IMR-90 (cell line): ENCODE results near the gene STEAP4.
"Not testable (repeated sequence)": the region's sequence is repeated elsewhere in the genome, so short reads cannot be mapped to it uniquely, and the experiment has no call there.

Experiments
- CEBPB ChIP-seq: IDR thresholded peaks from 2 replicates; pipeline ENCODE4 v1.6.1; 2012; ENCODE audit warnings: low read depth, low read length, improper control_type of control experiment
- CHD1 ChIP-seq: IDR thresholded peaks from 2 replicates; pipeline ENCODE4 v1.6.1; 2012; ENCODE audit warnings: low read depth, low read length, improper control_type of control experiment
- MXI1 ChIP-seq: IDR thresholded peaks from 2 replicates; pipeline ENCODE4 v1.6.1; 2012; ENCODE audit warnings: low read depth, mild to moderate bottlenecking, low read length, moderate library complexity, borderline replicate concordance
- POLR2A ChIP-seq: IDR thresholded peaks from 2 replicates; pipeline ENCODE4 v1.6.1; 2012; ENCODE audit warnings: mild to moderate bottlenecking, low read depth, low read length
- RFX5 ChIP-seq: IDR thresholded peaks from 2 replicates; pipeline ENCODE4 v1.8.0; 2012; ENCODE audit warnings: low read depth, mild to moderate bottlenecking, low read length, moderate library complexity
- TF ChIP-seq, protein P1 (sequence below): conservative IDR thresholded peaks from 2 replicates; pipeline ENCODE4 v1.5.1; 2012; ENCODE audit warnings: mild to moderate bottlenecking, low read depth, low read length, improper control_type of control experiment

DNA sequence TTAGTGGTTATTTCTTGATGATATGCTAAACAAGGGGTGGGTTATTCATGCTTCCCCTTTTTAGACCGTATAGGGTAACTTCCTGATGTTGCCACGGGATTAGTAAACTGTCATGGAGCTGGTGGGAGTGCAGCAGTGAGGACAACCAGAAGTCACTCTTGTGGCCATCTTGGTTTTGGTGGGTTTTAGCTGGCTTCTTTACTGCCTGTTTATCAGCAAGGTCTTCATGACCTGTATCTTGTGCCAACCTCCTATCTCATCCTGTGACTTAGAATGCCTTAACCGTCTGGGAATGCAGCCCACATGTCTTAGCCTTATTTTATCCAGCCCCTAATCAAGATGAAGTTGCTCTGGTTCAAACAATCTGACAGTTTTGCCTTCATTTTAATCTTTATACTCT is 41.7 kb downstream of the STEAP4 start:
- TF ChIP-seq, protein P1, sequence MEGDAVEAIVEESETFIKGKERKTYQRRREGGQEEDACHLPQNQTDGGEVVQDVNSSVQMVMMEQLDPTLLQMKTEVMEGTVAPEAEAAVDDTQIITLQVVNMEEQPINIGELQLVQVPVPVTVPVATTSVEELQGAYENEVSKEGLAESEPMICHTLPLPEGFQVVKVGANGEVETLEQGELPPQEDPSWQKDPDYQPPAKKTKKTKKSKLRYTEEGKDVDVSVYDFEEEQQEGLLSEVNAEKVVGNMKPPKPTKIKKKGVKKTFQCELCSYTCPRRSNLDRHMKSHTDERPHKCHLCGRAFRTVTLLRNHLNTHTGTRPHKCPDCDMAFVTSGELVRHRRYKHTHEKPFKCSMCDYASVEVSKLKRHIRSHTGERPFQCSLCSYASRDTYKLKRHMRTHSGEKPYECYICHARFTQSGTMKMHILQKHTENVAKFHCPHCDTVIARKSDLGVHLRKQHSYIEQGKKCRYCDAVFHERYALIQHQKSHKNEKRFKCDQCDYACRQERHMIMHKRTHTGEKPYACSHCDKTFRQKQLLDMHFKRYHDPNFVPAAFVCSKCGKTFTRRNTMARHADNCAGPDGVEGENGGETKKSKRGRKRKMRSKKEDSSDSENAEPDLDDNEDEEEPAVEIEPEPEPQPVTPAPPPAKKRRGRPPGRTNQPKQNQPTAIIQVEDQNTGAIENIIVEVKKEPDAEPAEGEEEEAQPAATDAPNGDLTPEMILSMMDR = not testable (repeated sequence)
- TF ChIP-seq POLR2A, CEBPB, RFX5, CHD1, MXI1: not testable (repeated sequence)
